HL-60/S4 (cell line): ENCODE data around the gene CASP12.

Source experiments
- in situ Hi-C: fragments of 300-500 bp; cut with MboI; formaldehyde crosslinking; loops from 2 replicates; pipeline ENCODE4 v1.14.3; 2022; ENCODE audit warnings: low sequenced_read_pairs

Gene CASP12

GRCh38 chr11:104841185-104841584, 57.1 kb downstream of the CASP12 start:
- in situ Hi-C loops: no loop called here

- in situ Hi-C loops: no loop called here
These were observed 60.2 kb downstream of the CASP12 start for GRCh38 chr11:104837969-104838639.

- in situ Hi-C loops: no loop called here
These were observed 61.6 kb downstream of the CASP12 start for GRCh38 chr11:104836691-104837090.
